ENCODE measurements around the gene TRIM7. TPM values are rescaled to one million over a fixed set of nuclear protein-coding genes. Genes with fewer than 3 reads are reported as not detected.
A peak's percentile ranks its signal among the peaks of the same experiment; 100 is the strongest.
"Not testable (repeated sequence)": the region's sequence is repeated elsewhere in the genome, so short reads cannot be mapped to it uniquely, and the experiment has no call there.

Gene TRIM7
- polyA plus RNA-seq, 3 donors from 2014 or later = 0.50 TPM; not detected in 2

GRCh38 chr5:181181650-181182565 lies 23.1 kb downstream of the TRIM7 start:
- peak; percentile 56 to 74 (median 68) for DNase-seq
- Mint-ChIP-seq H3K9me3 (no peaks in the 10 kb centered on the region), H3K27ac (peak overlapping the region; percentile 32 to 96 (median 82)), H3K36me3 (peaks cover 0 to 3% (median 0%) of the 10 kb centered on the region in 3 donors), H3K4me1 (peaks cover 25 to 42% of the 10 kb centered on the region in 2 donors), H3K27me3 (ENCODE audit: low read depth in 3 of 3) (peaks cover 2 to 13% (median 7%) of the 10 kb centered on the region in 3 donors), H3K4me3 (peak overlapping the region; percentile 65 to 96 (median 72))

GRCh38 chr5:181177559-181177958 lies 27.4 kb downstream of the TRIM7 start:
- not testable (repeated sequence) for H3K36me3 Mint-ChIP-seq, H3K27ac Mint-ChIP-seq, DNase-seq, H3K9me3 Mint-ChIP-seq, H3K4me3 Mint-ChIP-seq
- Mint-ChIP-seq H3K27me3 (ENCODE audit: low read depth in 3 of 3) (peaks cover 10 to 30% (median 28%) of the 10 kb centered on the region in 3 donors), H3K4me1 (peaks cover 21 to 22% of the 10 kb centered on the region in 2 donors)

- no peak overlapping the region for H3K4me3 Mint-ChIP-seq
- no peak overlapping the region for H3K27ac Mint-ChIP-seq
- no peak for DNase-seq
- peaks cover 10 to 38% (median 29%) of the 10 kb centered on the region in 3 donors for H3K27me3 Mint-ChIP-seq (ENCODE audit: low read depth in 3 of 3)
- H3K4me1 Mint-ChIP-seq = peaks cover 12 to 13% of the 10 kb centered on the region in 2 donors
- H3K36me3 Mint-ChIP-seq = peaks cover 0 to 5% (median 3%) of the 10 kb centered on the region in 3 donors
- peaks cover 0 to 4% (median 0%) of the 10 kb centered on the region in 6 donors for H3K9me3 Mint-ChIP-seq
Measured at GRCh38 chr5:181176254-181176952, 28.6 kb downstream of the TRIM7 start.

- Mint-ChIP-seq H3K27ac (peak overlapping the region in 5 of 6 donors; percentile 47 to 91 (median 52)), H3K27me3 (ENCODE audit: low read depth in 3 of 3) (peaks cover 24 to 64% (median 51%) of the 10 kb centered on the region in 3 donors), H3K9me3 (peaks cover 0 to 5% (median 0%) of the 10 kb centered on the region in 6 donors), H3K4me3 (peak overlapping the region; percentile 50 to 83 (median 81)), H3K36me3 (peaks cover 0 to 5% (median 3%) of the 10 kb centered on the region in 3 donors), H3K4me1 (peaks cover 35 to 38% of the 10 kb centered on the region in 2 donors)
- DNase-seq = peak; percentile 29 to 64 (median 51)
Measured at GRCh38 chr5:181173420-181174342, 31.3 kb downstream of the TRIM7 start.

DNA sequence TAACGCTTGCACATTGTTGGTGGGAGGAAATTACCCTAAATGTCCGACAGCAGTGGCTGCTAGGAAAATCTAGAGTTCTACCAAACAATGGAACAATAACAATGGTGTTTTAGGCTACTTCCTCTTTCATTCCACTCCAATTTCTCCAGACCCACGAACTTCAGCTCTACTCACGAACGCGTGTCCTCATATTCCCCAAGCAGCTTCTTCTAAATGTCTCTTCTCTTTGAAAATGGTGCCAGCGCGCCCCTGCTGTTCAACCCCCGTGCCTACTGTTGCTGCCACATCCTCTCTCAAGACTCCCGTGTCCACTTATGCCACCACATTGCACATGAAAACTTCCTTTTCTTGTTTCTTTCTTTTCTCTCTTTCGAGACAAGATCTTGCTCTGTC lies 32.0 kb downstream of the TRIM7 start:
- Mint-ChIP-seq H3K36me3 (peaks cover 0 to 5% (median 0%) of the 10 kb centered on the region in 3 donors), H3K27ac (peak overlapping the region in 5 of 6 donors; percentile 47 to 91 (median 52)), H3K4me1 (peaks cover 35 to 38% of the 10 kb centered on the region in 2 donors), H3K4me3 (peak overlapping the region; percentile 50 to 83 (median 81)), H3K27me3 (ENCODE audit: low read depth in 3 of 3) (peaks cover 24 to 69% (median 55%) of the 10 kb centered on the region in 3 donors), H3K9me3 (peaks cover 0 to 5% (median 0%) of the 10 kb centered on the region in 6 donors)
- DNase-seq = no peak

DNA sequence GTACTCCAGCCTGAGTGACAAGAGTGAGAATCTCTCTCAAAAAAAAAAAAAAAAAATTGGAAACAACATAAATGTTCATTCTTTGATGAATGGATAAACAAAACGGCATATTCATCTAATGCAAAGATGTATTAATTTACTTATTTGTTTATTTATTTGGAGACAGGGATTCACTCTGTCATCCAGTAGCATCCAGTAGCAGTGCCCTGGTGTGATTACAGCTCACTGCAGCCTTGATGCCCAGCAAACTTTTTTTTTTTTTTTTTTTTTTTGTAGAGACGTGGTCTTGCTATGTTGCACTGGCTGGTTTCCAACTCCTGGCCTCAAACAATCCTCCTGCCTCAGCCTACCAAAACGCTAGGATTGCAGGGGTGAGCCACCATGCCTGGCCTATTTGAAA lies 33.2 kb downstream of the TRIM7 start:
- H3K4me1 Mint-ChIP-seq = peaks cover 35 to 38% of the 10 kb centered on the region in 2 donors
- H3K36me3 Mint-ChIP-seq = peaks cover 0 to 5% (median 0%) of the 10 kb centered on the region in 3 donors
- H3K27ac Mint-ChIP-seq = no peak overlapping the region
- H3K4me3 Mint-ChIP-seq = peak overlapping the region in 1 of 5 donors; percentile 38
- DNase-seq = no peak
- H3K27me3 Mint-ChIP-seq (ENCODE audit: low read depth in 3 of 3) = peaks cover 27 to 78% (median 54%) of the 10 kb centered on the region in 3 donors
- H3K9me3 Mint-ChIP-seq = peaks cover 0 to 5% (median 0%) of the 10 kb centered on the region in 6 donors

DNA sequence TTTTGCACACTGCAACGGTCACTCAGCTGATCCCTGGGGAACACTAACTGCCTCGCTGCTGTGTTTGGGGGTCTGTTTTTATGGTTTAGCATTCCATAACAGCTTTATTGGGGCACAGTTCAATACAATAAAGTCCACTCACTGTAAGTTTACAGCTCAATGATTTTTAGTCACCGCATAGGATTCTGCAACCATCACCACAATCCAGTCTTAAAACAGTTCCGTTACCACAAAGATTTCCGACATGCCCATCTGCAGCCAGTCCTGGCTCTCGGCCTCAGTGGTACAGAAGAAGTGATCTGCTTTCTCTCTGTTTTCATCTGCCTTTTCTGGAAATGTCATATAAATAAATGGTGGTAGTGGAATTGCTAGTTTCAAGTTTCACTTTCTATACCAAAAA lies 34.0 kb downstream of the TRIM7 start:
- H3K9me3 Mint-ChIP-seq = peaks cover 0 to 5% (median 0%) of the 10 kb centered on the region in 6 donors
- H3K36me3 Mint-ChIP-seq = peaks cover 0 to 5% (median 0%) of the 10 kb centered on the region in 3 donors
- H3K27me3 Mint-ChIP-seq (ENCODE audit: low read depth in 3 of 3) = peaks cover 29 to 78% (median 55%) of the 10 kb centered on the region in 3 donors
- no peak for DNase-seq
- peaks cover 35 to 38% of the 10 kb centered on the region in 2 donors for H3K4me1 Mint-ChIP-seq
- H3K4me3 Mint-ChIP-seq = peak overlapping the region in 2 of 5 donors; percentile 34 to 71
- H3K27ac Mint-ChIP-seq = no peak overlapping the region

GRCh38 chr5:181170237-181170825 lies 34.7 kb downstream of the TRIM7 start:
- Mint-ChIP-seq H3K4me3 (peak overlapping the region; percentile 8 to 71 (median 59)), H3K4me1 (peaks cover 38% of the 10 kb centered on the region in 2 donors), H3K27ac (peak overlapping the region in 2 of 6 donors; percentile 49 to 62), H3K36me3 (peaks cover 0 to 5% (median 0%) of the 10 kb centered on the region in 3 donors), H3K9me3 (peaks cover 0 to 5% (median 0%) of the 10 kb centered on the region in 6 donors), H3K27me3 (ENCODE audit: low read depth in 3 of 3) (peaks cover 30 to 79% (median 58%) of the 10 kb centered on the region in 3 donors)
- no peak for DNase-seq

DNA sequence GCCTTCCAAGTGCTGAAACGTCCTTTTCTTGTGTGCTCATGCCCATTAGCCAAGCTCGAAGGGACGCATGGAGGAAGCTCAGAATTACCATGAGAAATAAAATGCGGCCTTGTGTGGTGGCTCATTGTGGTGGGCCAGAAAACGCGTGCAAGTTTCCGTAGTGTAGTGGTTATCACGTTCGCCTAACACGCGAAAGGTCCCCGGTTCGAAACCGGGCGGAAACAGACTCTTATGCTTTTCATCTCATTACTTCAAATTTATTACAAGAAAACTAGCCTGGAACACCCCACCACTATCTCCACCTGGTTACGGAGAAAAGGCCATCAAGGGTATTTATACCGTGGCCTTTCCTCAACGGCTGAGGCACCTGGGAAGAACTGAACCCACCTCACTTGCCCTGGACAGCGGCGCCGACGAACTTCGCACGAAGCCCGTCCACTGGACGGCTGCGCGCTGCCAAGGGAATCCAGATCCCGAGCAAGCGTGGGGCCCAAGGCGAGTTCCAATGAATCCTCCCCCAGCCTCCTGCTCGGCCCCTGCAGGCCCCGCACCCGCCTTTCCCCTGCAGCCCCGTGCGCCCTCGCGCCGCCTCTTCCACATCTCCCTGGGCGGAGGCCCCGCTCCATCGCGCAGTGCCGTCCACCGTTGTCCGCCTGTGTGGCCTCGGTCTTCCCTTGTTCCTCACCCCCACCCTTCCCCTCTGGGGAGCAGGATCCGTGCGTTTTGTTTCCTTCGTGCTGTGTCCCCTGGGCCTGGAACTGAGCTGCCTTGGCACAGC lies 35.3 kb downstream of the TRIM7 start:
- H3K9me3 Mint-ChIP-seq, H3K36me3 Mint-ChIP-seq: not testable (repeated sequence)
- Mint-ChIP-seq H3K4me3 (peak overlapping the region; percentile 8 to 71 (median 59)), H3K4me1 (peaks cover 38% of the 10 kb centered on the region in 2 donors), H3K27me3 (ENCODE audit: low read depth in 3 of 3) (peaks cover 30 to 79% (median 60%) of the 10 kb centered on the region in 3 donors), H3K27ac (peak overlapping the region in 2 of 6 donors; percentile 49 to 83)
- DNase-seq = peak; percentile 41 to 81 (median 72)

- DNase-seq = no peak
- Mint-ChIP-seq H3K4me1 (peaks cover 36 to 40% of the 10 kb centered on the region in 2 donors), H3K9me3 (peaks cover 0 to 7% (median 0%) of the 10 kb centered on the region in 6 donors), H3K4me3 (peak overlapping the region in 3 of 5 donors; percentile 18 to 71 (median 55)), H3K27me3 (ENCODE audit: low read depth in 3 of 3) (peaks cover 34 to 79% (median 68%) of the 10 kb centered on the region in 3 donors), H3K27ac (peak overlapping the region in 2 of 6 donors; percentile 11 to 83), H3K36me3 (peaks cover 0 to 5% (median 0%) of the 10 kb centered on the region in 3 donors)
Measured at GRCh38 chr5:181168595-181169118, 36.3 kb downstream of the TRIM7 start.

DNA sequence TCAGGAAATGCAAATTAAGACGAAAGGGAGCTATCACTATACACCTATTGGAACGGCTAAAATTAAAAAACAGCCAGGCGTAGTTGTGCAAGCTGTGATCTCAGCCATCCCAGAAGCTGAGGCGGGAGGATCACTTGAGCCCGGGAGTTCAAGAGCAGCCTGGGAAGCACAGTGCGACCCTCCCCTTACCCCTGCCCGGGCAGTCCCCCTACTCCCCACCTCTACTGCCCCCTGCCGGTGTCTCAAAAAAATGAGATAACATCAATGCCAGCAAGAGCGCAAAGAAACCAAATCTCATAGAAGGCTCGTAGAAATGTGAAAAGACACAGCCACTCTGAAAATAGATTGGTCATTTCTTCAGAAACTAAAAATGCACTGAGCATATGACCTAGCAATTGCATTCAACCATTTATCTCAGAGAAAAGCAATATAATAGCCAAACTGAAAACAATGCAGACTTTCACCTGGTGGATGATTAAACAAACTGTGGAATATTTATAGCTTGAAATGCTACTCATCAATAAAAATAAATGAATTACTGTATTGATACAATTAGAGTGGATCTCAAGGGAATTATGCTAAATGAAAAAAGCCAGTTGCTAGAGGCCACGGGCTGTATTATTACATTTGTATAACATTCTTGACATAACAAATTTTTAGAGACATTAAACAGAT lies 37.0 kb downstream of the TRIM7 start:
- Mint-ChIP-seq H3K27me3 (ENCODE audit: low read depth in 3 of 3) (peaks cover 28 to 76% (median 65%) of the 10 kb centered on the region in 3 donors), H3K4me3 (peak overlapping the region in 1 of 5 donors; percentile 11), H3K4me1 (peaks cover 28 to 37% of the 10 kb centered on the region in 2 donors), H3K27ac (no peak overlapping the region), H3K9me3 (peaks cover 0 to 5% (median 0%) of the 10 kb centered on the region in 6 donors), H3K36me3 (peaks cover 0 to under 1% (median 0%) of the 10 kb centered on the region in 3 donors)
- no peak for DNase-seq

Measured in immature natural killer cell (primary cell).